ENCODE measurements around the gene CFAP46. TPM values are rescaled to one million over a fixed set of nuclear protein-coding genes. Genes with fewer than 3 reads are reported as not detected.

The CFAP46 gene
- total and polyA plus RNA-seq, 2 of the 4 experiments (the other 2 are of a cell fraction), result 1.3 to 1.8 TPM

DNA sequence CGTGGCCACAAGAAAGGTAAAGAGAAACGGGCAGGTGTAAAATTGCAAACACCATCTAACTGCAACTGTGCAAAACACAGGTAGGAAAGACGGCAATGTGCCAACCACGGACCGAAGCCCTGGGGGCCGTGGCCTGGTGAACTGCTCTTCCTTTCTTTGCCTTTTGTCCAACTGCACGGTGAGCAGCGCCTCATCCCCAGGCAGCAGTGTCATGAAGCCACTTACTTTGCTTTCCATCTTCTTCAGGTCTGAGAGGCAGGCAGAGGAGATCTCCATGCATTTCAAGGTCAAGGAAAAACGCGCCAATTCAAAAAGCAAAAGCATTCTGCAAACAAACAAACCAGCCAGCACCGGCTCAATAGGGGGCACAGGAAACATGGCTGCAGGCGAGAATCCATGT, 12.9 kb downstream of the CFAP46 start:
- no TSS peak for BruUV-seq (replicated peaks)
- intact Hi-C loops (cut with micrococcal nuclease), result no loop called here
- Histone ChIP-seq H2AK9ac (replicated peaks; ENCODE audit: low read depth, low read length, poor library complexity) (no peak overlapping the region), H3K56ac (ENCODE audit: extremely low read depth, insufficient read depth, low read length) (no peak overlapping the region), H3K14ac (replicated peaks; ENCODE audit: low read depth, low read length) (no peak overlapping the region), H3K79me1 (ENCODE audit: low read depth in 1 of 2, low read length in 2 of 2) (no peaks in the 10 kb centered on the region), H3K4me2 (ENCODE audit: low read depth, low read length) (no peak overlapping the region), H3K36me3 (ENCODE audit: control insufficient read depth, insufficient read depth, low read length) (no peaks in the 10 kb centered on the region), H3K9me3 (ENCODE audit: control insufficient read depth, insufficient read depth, low read length) (no peaks in the 10 kb centered on the region), H3K23ac (ENCODE audit: low read depth, low read length) (no peak overlapping the region), H2AK5ac (ENCODE audit: low read depth, low read length) (no peak overlapping the region), H3K27me3 (ENCODE audit: control insufficient read depth, insufficient read depth, low read length) (no peaks in the 10 kb centered on the region), H2BK120ac (ENCODE audit: low read depth, low read length) (no peak overlapping the region), H2BK20ac (ENCODE audit: low read depth, low read length) (no peak overlapping the region), H4K8ac (ENCODE audit: low read depth in 2 of 2, low read length in 2 of 2) (no peak overlapping the region), H3K4me3 (ENCODE audit: insufficient read depth, low read depth, low read length) (no peak overlapping the region), H2BK15ac (ENCODE audit: low read depth, low read length) (no peak overlapping the region), H3K27ac (ENCODE audit: insufficient read depth, low read length) (no peak overlapping the region), H4K5ac (ENCODE audit: low read depth, low read length) (no peak overlapping the region), H3K4ac (ENCODE audit: low read depth, low read length) (no peak overlapping the region), H2AFZ (replicated peaks; ENCODE audit: low read length, poor library complexity) (no peak overlapping the region), H3K9ac (ENCODE audit: low read depth, low read length) (no peak overlapping the region), H2BK5ac (ENCODE audit: low read depth, low read length, poor library complexity, severe bottlenecking) (no peak overlapping the region), H3K9me1 (ENCODE audit: insufficient read depth, low read length) (no peaks in the 10 kb centered on the region), H3K4me1 (ENCODE audit: control insufficient read depth, insufficient read depth, low read length) (no peaks in the 10 kb centered on the region), H4K20me1 (ENCODE audit: insufficient read depth, low read length) (no peaks in the 10 kb centered on the region), H4K91ac (ENCODE audit: insufficient read depth, low read depth, low read length) (no peak overlapping the region), H3K18ac (ENCODE audit: low read depth, low read length) (no peak overlapping the region)
- DNase-seq, result no peak
- WGBS, 2 experiments (ENCODE audit: extremely low coverage in 2 of 2, insufficient read length in 1 of 2), result 81% methylated on average over 6 of the region's 12 CpGs; no CpG with 5 or more reads in 1 of the 2 experiments
- in situ Hi-C loops (cut with MboI; ENCODE audit: low sequenced_read_pairs), result no loop called here
- no peak for TF ChIP-seq RFX5 (IDR thresholded peaks at IDR 0.05; ENCODE audit: low read depth, low read length)
- TF ChIP-seq, protein P1, sequence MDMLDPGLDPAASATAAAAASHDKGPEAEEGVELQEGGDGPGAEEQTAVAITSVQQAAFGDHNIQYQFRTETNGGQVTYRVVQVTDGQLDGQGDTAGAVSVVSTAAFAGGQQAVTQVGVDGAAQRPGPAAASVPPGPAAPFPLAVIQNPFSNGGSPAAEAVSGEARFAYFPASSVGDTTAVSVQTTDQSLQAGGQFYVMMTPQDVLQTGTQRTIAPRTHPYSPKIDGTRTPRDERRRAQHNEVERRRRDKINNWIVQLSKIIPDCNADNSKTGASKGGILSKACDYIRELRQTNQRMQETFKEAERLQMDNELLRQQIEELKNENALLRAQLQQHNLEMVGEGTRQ (IDR thresholded peaks at IDR 0.05; ENCODE audit: low read depth, low read length), result no peak
- no peak for TF ChIP-seq MAZ (IDR thresholded peaks at IDR 0.05; ENCODE audit: borderline replicate concordance, low read depth, low read length)
- no peak for TF ChIP-seq RCOR1 (IDR thresholded peaks at IDR 0.05; ENCODE audit: insufficient replicate concordance, low read length)
- TF ChIP-seq FOS (IDR thresholded peaks at IDR 0.05; ENCODE audit: low read depth, low read length), result no peak
- CTCF ChIA-PET, result no interaction called here
- POLR2A ChIA-PET (ENCODE audit: unreplicated experiment), result no interaction called here
- ATAC-seq (ENCODE audit: low read depth), result no peak
- dilution Hi-C loops (cut with HindIII; ENCODE audit: low sequenced_read_pairs, unreplicated experiment), result no loop called here
